Measurements from ENCODE around the gene RLN2.

The RLN2 gene

DNA sequence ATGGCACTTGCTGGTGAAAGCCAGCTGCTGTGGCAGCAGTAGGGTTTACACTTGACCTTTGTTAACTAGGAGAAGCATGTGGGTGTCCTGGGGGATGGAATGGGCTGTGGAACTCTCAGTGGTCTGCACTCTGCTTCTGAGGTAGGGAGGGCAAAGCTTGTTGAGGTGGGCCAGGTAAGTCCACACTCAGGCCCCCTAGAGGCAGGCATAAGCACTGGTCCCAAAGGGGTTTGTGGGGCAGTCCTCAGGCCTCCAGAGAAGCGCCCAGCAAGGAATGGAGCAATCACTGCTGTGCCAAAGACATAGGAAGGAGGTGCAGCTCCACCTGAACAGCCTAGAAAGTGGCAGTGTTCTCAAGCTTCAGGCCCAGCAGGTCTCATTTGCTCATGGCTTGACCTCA lies 38.6 kb downstream of the RLN2 start:
- no peak for DNase-seq

DNA sequence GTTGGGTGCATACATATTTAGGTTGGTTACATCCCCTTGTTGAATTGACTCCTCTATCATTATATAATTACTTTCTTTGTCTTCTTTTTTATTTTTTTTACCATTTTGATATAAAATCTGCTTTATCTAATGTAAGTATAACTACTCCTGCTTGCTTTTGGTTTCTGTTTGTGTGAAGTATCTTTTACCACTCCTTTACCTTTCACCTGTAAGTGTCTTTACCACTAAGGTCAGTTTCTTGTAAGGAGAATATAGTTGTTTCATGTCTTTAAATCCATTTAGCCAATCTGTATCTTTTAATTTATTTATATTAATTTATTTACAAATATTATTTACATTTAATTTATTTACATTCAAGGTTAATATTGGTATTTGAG lies 40.3 kb downstream of the RLN2 start:
- no peak for DNase-seq

DNA sequence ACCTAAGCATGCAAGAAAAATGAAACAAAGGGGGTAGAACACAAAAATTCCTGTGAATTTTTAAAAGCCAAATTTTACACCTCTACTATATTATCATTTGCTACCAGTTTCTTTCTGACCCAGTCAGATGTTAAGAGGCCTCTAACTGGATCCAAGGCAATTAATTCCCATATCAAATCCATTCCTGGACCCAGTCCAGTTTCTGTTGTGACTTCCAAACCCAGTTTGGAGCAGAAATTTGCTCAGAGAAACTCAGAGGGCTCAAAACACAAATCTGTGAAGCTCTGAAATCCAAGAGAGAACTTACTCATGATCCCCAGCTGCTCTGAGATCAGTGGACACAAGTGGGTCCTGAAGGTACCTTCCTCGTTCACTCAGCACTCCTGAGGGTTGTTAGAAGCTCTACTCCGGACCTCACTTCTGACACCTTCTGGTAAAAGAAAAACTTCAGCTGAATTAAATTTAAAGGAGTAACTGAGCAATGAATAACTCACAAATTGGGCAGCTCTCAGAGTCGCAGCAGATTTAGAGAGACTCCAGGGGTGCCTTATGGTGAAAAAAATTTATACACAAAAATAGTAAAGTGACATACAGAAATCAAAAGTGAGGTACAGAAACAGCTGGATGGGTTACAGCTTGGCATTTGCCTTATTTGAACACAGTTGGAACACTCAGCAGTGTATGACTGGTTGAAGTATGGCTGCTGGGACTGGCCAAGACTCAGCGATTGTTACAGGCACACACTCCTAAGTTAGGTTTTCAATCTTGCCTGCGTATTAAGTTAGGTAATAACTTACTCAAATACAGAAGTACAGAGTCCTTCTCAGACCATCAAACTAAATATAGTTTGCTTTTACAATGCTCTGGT lies 40.9 kb downstream of the RLN2 start:
- no peak for DNase-seq
